ENCODE data around the gene ANKRD60.

ANKRD60 gene

GRCh38 chr20:58268421-58268821, 40.0 kb upstream of the ANKRD60 start:
- TF ChIP-seq CTCF (conservative IDR thresholded peaks at IDR 0.05; ENCODE audit: low read depth, low read length), result no peak
- no peak for DNase-seq (ENCODE audit: low read depth)
- H3K4me3 ChIP-seq (ENCODE audit: low read length), result no peak overlapping the region

GRCh38 chr20:58267389-58268215, 39.1 kb upstream of the ANKRD60 start:
- TF ChIP-seq CTCF (conservative IDR thresholded peaks at IDR 0.05; ENCODE audit: low read depth, low read length), result no peak
- no peak overlapping the region for H3K4me3 ChIP-seq (ENCODE audit: low read length)
- DNase-seq (ENCODE audit: low read depth), result no peak

- no peak overlapping the region for H3K4me3 ChIP-seq (ENCODE audit: low read length)
- TF ChIP-seq CTCF (conservative IDR thresholded peaks at IDR 0.05; ENCODE audit: low read depth, low read length), result no peak
- no peak for DNase-seq (ENCODE audit: low read depth)
These were observed 35.8 kb upstream of the ANKRD60 start for GRCh38 chr20:58264271-58264670.

- DNase-seq (ENCODE audit: low read depth), result no peak
- TF ChIP-seq CTCF (conservative IDR thresholded peaks at IDR 0.05; ENCODE audit: low read depth, low read length), result no peak
- H3K4me3 ChIP-seq (ENCODE audit: low read length), result no peak overlapping the region
These were observed 33.2 kb upstream of the ANKRD60 start for GRCh38 chr20:58261660-58262059.

GRCh38 chr20:58260006-58260405, 31.6 kb upstream of the ANKRD60 start:
- TF ChIP-seq CTCF (conservative IDR thresholded peaks at IDR 0.05; ENCODE audit: low read depth, low read length), result no peak
- H3K4me3 ChIP-seq (ENCODE audit: low read length), result no peak overlapping the region
- DNase-seq (ENCODE audit: low read depth), result no peak

GRCh38 chr20:58256842-58257241, 28.4 kb upstream of the ANKRD60 start:
- no peak for DNase-seq (ENCODE audit: low read depth)
- TF ChIP-seq CTCF (conservative IDR thresholded peaks at IDR 0.05; ENCODE audit: low read depth, low read length), result no peak
- H3K4me3 ChIP-seq (ENCODE audit: low read length), result no peak overlapping the region

- no peak overlapping the region for H3K4me3 ChIP-seq (ENCODE audit: low read length)
- no peak for TF ChIP-seq CTCF (conservative IDR thresholded peaks at IDR 0.05; ENCODE audit: low read depth, low read length)
- DNase-seq (ENCODE audit: low read depth), result no peak
These were observed 27.9 kb upstream of the ANKRD60 start for GRCh38 chr20:58256307-58256706.

Measured in retinal pigment epithelial cell (primary cell).